ENCODE results near the gene CASQ1.

CASQ1 gene

GRCh38 chr1:160189649-160190625, at the start of gene CASQ1:
TSS of gene CASQ1 (plus strand) at chr1:160190575. CDS start at chr1:160190752, 177 bp downstream.
- no peak for DNase-seq (ENCODE audit: low spot score)

- no peak for DNase-seq (ENCODE audit: low spot score)
Observed at GRCh38 chr1:160143695-160144094, 46.7 kb upstream of the CASQ1 start.

- DNase-seq (ENCODE audit: low spot score) = no peak
Observed at GRCh38 chr1:160144921-160145320, 45.5 kb upstream of the CASQ1 start.

GRCh38 chr1:160146107-160146506, 44.3 kb upstream of the CASQ1 start:
- DNase-seq (ENCODE audit: low spot score) = no peak

- no peak for DNase-seq (ENCODE audit: low spot score)
Observed at GRCh38 chr1:160148121-160148520, 42.3 kb upstream of the CASQ1 start.

GRCh38 chr1:160149233-160149632, 41.1 kb upstream of the CASQ1 start:
- DNase-seq (ENCODE audit: low spot score) = no peak

GRCh38 chr1:160149716-160150115, 40.7 kb upstream of the CASQ1 start:
- no peak for DNase-seq (ENCODE audit: low spot score)

GRCh38 chr1:160151303-160151702, 39.1 kb upstream of the CASQ1 start, which contains the start of gene ATP1A4:
TSS of gene ATP1A4 (plus strand) at chr1:160151603. CDS start at chr1:160152041, 438 bp downstream.
- DNase-seq (ENCODE audit: low spot score) = no peak

- DNase-seq (ENCODE audit: low spot score) = no peak
Observed at GRCh38 chr1:160154790-160155189, 35.6 kb upstream of the CASQ1 start.

GRCh38 chr1:160156361-160156760, 34.0 kb upstream of the CASQ1 start:
- no peak for DNase-seq (ENCODE audit: low spot score)

GRCh38 chr1:160157174-160157573, 33.2 kb upstream of the CASQ1 start:
- DNase-seq (ENCODE audit: low spot score) = no peak

- no peak for DNase-seq (ENCODE audit: low spot score)
Observed at GRCh38 chr1:160158031-160158430, 32.3 kb upstream of the CASQ1 start.

- DNase-seq (ENCODE audit: low spot score) = no peak
Observed at GRCh38 chr1:160158534-160158933, 31.8 kb upstream of the CASQ1 start.

- no peak for DNase-seq (ENCODE audit: low spot score)
Observed at GRCh38 chr1:160159846-160160245, 30.5 kb upstream of the CASQ1 start.

GRCh38 chr1:160161965-160162705, 28.2 kb upstream of the CASQ1 start:
- DNase-seq (ENCODE audit: low spot score) = peak; percentile 28

- no peak for DNase-seq (ENCODE audit: low spot score)
Observed at GRCh38 chr1:160162931-160163330, 27.4 kb upstream of the CASQ1 start.

GRCh38 chr1:160163615-160164014, 26.8 kb upstream of the CASQ1 start:
- DNase-seq (ENCODE audit: low spot score) = peak; percentile 52

GRCh38 chr1:160164121-160164520, 26.3 kb upstream of the CASQ1 start:
- no peak for DNase-seq (ENCODE audit: low spot score)

GRCh38 chr1:160166166-160166868, 24.1 kb upstream of the CASQ1 start:
- DNase-seq (ENCODE audit: low spot score) = no peak

GRCh38 chr1:160167056-160167455, 23.3 kb upstream of the CASQ1 start:
- DNase-seq (ENCODE audit: low spot score) = no peak

- DNase-seq (ENCODE audit: low spot score) = no peak
Observed at GRCh38 chr1:160167580-160167979, 22.8 kb upstream of the CASQ1 start.

GRCh38 chr1:160168016-160168415, 22.4 kb upstream of the CASQ1 start:
- DNase-seq (ENCODE audit: low spot score) = no peak

Measured in COLO829 (cell line).